Spinal cord (tissue), 10 donors: Measurements from ENCODE around the gene CD83. TPM values are rescaled to one million over a fixed set of nuclear protein-coding genes. Genes with fewer than 3 reads are reported as not detected.

Experiments used
- DNase-seq, 6 donors: peaks; one replicate each; pipeline versions ENCODE4 v3.0.0 to v3.0.0-alpha.2; 2013 to 2015; ENCODE audit warnings: low spot score in 6 of 6, low read depth in 4 of 6
- H3K27ac ChIP-seq: one replicate; pipeline ENCODE4 v1.5.1; 2013; ENCODE audit warnings: low read depth, low read length, control low read depth
- H3K27me3 ChIP-seq: one replicate; pipeline ENCODE4 v1.6.1; 2013; ENCODE audit warnings: low read length; ENCODE audit not compliant: control insufficient read depth, insufficient read depth
- H3K36me3 ChIP-seq: one replicate; pipeline ENCODE4 v1.6.1; 2013; ENCODE audit warnings: low read length; ENCODE audit not compliant: control insufficient read depth, insufficient read depth
- H3K4me1 ChIP-seq: one replicate; pipeline ENCODE4 v1.6.1; 2013; ENCODE audit warnings: low read length; ENCODE audit not compliant: control insufficient read depth, insufficient read depth
- H3K4me3 ChIP-seq: one replicate; pipeline ENCODE4 v1.5.1; 2013; ENCODE audit warnings: low read depth, low read length, control low read depth
- H3K9me3 ChIP-seq: one replicate; pipeline ENCODE4 v1.6.1; 2013; ENCODE audit warnings: low read length; ENCODE audit not compliant: control insufficient read depth, insufficient read depth
- WGBS: methylation state at CpG from one replicate; pipeline ENCODE4 v1.1.5; 2013; ENCODE audit warnings: missing lambda C conversion rate; ENCODE audit not compliant: insufficient coverage; 5-methylcytosine and 5-hydroxymethylcytosine counted together
- polyA plus RNA-seq, 2 donors: library from polyadenylated mRNA; unstranded; fragments of 120-200 nt; gene quantifications; one replicate each; pipeline ENCODE4 v1.2.1, GENCODE V29; 2013; ENCODE audit not compliant: insufficient read length in 2 of 2
- total RNA-seq, 2 donors: library from RNA; depleted of rRNA in 1 of 2; stranded (reverse); fragments of 120-200 nt in 1 of 2; fragments of >200 nt in 1 of 2; gene quantifications; one replicate each; pipeline versions ENCODE4 v1.2.3 to v1.2.4, GENCODE V29; 2013 to 2014
- donor health status: healthy.

Gene CD83
- total and polyA plus RNA-seq, 4 donors: 26.5 to 44.7 (median 31.4) TPM

- DNase-seq: no peak
- no peaks in the 10 kb centered on the region for H3K36me3 ChIP-seq
- peaks cover 7% of the 10 kb centered on the region for H3K4me1 ChIP-seq
- 57% methylated on average over 1 of the region's 4 CpGs for WGBS
- H3K9me3 ChIP-seq: no peaks in the 10 kb centered on the region
- no peak overlapping the region for H3K27ac ChIP-seq
- H3K27me3 ChIP-seq: no peaks in the 10 kb centered on the region
- no peak overlapping the region for H3K4me3 ChIP-seq
Observed at GRCh38 chr6:14088600-14089192, 28.9 kb upstream of the CD83 start.

GRCh38 chr6:14089224-14089623, 28.3 kb upstream of the CD83 start:
- H3K27ac ChIP-seq: no peak overlapping the region
- no peak for DNase-seq
- no peaks in the 10 kb centered on the region for H3K36me3 ChIP-seq
- H3K9me3 ChIP-seq: no peaks in the 10 kb centered on the region
- WGBS: 97% methylated on average over 6 of the region's 7 CpGs
- no peak overlapping the region for H3K4me3 ChIP-seq
- H3K27me3 ChIP-seq: no peaks in the 10 kb centered on the region
- H3K4me1 ChIP-seq: peaks cover 8% of the 10 kb centered on the region

DNA sequence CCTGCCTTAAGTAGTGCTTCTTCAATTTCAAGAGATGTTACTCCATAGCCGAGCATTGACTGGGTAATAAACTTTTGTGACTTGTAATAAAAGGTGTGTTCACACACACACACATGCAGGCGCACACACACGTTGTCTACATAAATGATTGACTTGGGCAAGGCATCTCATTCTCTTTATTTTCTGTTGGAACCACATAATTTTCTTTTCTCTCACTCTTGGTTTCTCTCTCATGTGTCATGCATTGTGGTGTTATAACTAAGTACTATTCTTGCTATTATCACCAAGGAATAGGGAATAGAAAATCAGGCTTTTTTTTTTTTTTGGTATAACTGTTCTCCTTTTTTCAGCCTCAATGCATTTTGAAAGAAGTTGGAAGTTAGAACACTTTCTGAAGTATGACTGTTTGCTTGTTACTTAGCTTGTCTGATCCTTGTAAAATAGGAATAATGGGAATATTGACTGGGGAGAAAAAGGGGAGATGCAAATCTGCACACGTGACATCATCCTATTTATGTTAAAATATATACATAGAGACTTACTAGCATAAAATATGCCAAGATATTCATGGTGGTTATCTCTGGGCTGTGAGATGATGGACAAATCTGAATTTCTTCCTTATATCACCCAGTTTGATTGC, 26.1 kb upstream of the CD83 start:
- H3K4me3 ChIP-seq: no peak overlapping the region
- H3K36me3 ChIP-seq: no peaks in the 10 kb centered on the region
- no peak overlapping the region for H3K27ac ChIP-seq
- peaks cover 12% of the 10 kb centered on the region for H3K4me1 ChIP-seq
- DNase-seq: no peak
- no peaks in the 10 kb centered on the region for H3K9me3 ChIP-seq
- whole genome bisulfite sequencing: no CpG with 5 or more reads among the region's 4 CpGs
- H3K27me3 ChIP-seq: no peaks in the 10 kb centered on the region

DNA sequence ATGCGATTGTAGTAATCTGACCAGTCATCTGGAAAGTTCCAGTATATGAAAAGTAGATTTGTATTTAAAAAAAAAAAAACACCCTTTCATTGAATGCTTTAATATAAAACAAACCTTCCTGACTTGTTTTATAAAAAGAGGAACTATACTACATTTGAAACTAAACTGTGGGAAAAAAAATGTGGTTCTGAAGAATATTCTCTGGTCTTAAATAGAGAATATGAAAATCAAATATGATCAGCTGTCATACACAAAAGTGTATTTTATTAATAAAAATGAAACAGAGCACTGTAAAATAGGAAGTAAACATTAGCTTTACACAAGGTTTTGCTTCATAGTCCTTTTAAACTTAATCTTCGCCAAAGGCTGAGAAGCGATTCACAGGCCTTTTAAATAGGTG, 25.3 kb upstream of the CD83 start:
- peaks cover 12% of the 10 kb centered on the region for H3K4me1 ChIP-seq
- no peak overlapping the region for H3K27ac ChIP-seq

DNA sequence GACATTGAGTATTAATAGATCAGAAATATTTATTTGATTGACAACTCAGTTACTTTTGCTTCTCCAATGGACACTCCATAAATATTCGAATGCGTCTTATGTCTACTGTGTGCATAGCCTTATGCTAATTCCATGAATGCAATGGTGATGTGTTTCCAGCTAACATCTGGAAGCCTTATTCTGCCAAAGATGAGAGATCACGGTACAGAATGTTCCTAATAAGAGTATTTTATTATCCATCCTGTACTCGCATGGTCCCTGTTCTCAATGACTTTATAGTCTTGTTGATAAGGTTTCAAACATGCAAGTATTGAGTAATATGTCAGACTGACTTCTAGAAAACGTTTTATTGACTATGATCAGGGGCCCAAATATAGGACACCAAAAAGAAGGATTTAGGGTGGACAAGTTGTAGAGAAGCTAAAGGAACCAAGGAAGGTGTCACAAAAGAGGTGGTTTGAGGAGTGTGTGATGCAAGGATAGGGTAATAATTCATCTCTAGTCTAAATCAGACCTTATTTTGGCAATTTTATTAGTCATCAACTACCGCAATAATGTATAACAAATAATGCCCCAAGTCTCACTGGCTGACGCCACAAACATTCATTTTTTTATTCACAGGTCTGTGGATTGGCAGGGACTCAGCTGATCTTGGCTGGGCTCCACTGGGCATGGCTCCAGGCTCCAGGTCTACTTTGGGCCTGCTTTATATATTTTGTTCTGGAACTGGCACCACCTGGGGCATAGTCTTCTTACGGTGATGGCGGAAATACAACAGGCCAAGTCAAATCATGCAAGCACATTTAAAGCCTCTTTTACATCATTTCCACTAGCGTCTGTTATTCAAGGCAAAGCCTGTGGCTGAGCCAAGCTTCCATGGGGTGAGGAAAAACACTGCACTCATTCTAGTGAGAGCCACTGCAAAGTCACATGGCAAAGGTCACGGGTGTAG, 24.5 kb upstream of the CD83 start:
- peak in 2 of 6 donors; percentile 16 to 71 for DNase-seq

More for the DNA sequence above, 25.3 kb upstream of the CD83 start:
- Histone ChIP-seq H3K9me3 (no peaks in the 10 kb centered on the region), H3K4me3 (no peak overlapping the region), H3K27me3 (no peaks in the 10 kb centered on the region), H3K36me3 (no peaks in the 10 kb centered on the region)
- no CpG with 5 or more reads among the region's 3 CpGs for WGBS
- DNase-seq: no peak

GRCh38 chr6:14094721-14095120, 22.9 kb upstream of the CD83 start:
- Histone ChIP-seq H3K27ac (peak overlapping the region; percentile 50), H3K9me3 (no peaks in the 10 kb centered on the region), H3K27me3 (no peaks in the 10 kb centered on the region), H3K4me1 (peaks cover 12% of the 10 kb centered on the region), H3K36me3 (no peaks in the 10 kb centered on the region), H3K4me3 (no peak overlapping the region)
- 67% methylated on average over 1 of the region's 4 CpGs for WGBS
- DNase-seq: no peak

More for the DNA sequence above, 24.5 kb upstream of the CD83 start:
- no peaks in the 10 kb centered on the region for H3K36me3 ChIP-seq
- H3K27me3 ChIP-seq: no peaks in the 10 kb centered on the region
- H3K4me1 ChIP-seq: peaks cover 12% of the 10 kb centered on the region
- H3K27ac ChIP-seq: peak overlapping the region; percentile 50
- 60% methylated on average over 5 of the region's 11 CpGs for WGBS
- H3K9me3 ChIP-seq: no peaks in the 10 kb centered on the region
- no peak overlapping the region for H3K4me3 ChIP-seq

- Histone ChIP-seq H3K27ac (no peak overlapping the region), H3K36me3 (no peaks in the 10 kb centered on the region), H3K27me3 (no peaks in the 10 kb centered on the region), H3K4me3 (no peak overlapping the region), H3K4me1 (peaks cover 12% of the 10 kb centered on the region), H3K9me3 (no peaks in the 10 kb centered on the region)
- 99% methylated on average over 6 of the region's 6 CpGs for WGBS
- DNase-seq: no peak
Observed at GRCh38 chr6:14095437-14095836, 22.1 kb upstream of the CD83 start.

DNA sequence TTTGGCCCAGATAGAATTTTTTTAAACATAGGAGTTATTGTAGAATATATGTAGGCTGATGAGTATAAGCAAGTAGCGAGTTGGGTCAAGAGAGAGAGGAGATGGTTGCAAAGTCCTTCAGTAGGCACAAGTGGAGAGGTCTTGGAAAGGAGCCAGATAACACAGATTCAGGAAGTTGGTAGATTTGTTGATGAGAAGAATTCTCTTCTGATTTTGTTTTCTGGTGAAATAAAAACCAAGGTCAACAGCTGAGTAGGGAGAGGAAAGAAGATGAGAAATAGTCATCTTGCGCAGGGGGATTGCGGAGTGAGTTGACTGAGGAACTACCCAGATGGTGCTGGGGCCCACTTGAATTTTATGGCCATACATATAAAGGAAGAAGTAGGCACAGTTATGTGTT, 17.4 kb upstream of the CD83 start:
- 95% methylated on average over 3 of the region's 3 CpGs for WGBS
- no peaks in the 10 kb centered on the region for H3K4me1 ChIP-seq
- H3K27me3 ChIP-seq: no peaks in the 10 kb centered on the region
- no peak overlapping the region for H3K27ac ChIP-seq
- H3K36me3 ChIP-seq: no peaks in the 10 kb centered on the region
- H3K9me3 ChIP-seq: no peaks in the 10 kb centered on the region
- no peak overlapping the region for H3K4me3 ChIP-seq
- DNase-seq: no peak

GRCh38 chr6:14100966-14101365, 16.6 kb upstream of the CD83 start:
- Histone ChIP-seq H3K27ac (no peak overlapping the region), H3K27me3 (no peaks in the 10 kb centered on the region), H3K36me3 (no peaks in the 10 kb centered on the region), H3K4me3 (no peak overlapping the region), H3K4me1 (no peaks in the 10 kb centered on the region), H3K9me3 (no peaks in the 10 kb centered on the region)
- 75% methylated on average over 1 of the region's 5 CpGs for WGBS
- no peak for DNase-seq
